Endothelial cell of umbilical vein (primary cell): ENCODE results near the gene CNTLN.

Experiments
- CTCF ChIP-seq, 2 donors: IDR thresholded peaks; 1 replicate in 1 of 2; 2 replicates in 1 of 2; pipeline ENCODE4 v1.5.1; 2011; ENCODE audit warnings: low read length in 2 of 2, mild to moderate bottlenecking in 2 of 2, moderate library complexity in 2 of 2, control low read depth in 1 of 2, inconsistent platforms in 1 of 2, low read depth in 1 of 2; ENCODE audit not compliant: insufficient read depth in 1 of 2; ENCODE audit errors: extremely low read depth in 1 of 2
- EZH2 ChIP-seq: IDR thresholded peaks from 2 replicates; pipeline ENCODE4 v1.6.1; 2012; ENCODE audit warnings: borderline replicate concordance, low read depth, mild to moderate bottlenecking, moderate library complexity, low read length, inconsistent platforms; ENCODE audit not compliant: severe bottlenecking
- JUN ChIP-seq: IDR thresholded peaks from 2 replicates; pipeline ENCODE4 v1.6.1; 2011; ENCODE audit warnings: borderline replicate concordance, low read depth; ENCODE audit not compliant: insufficient read length, insufficient read depth
- MYC ChIP-seq: IDR thresholded peaks from one replicate; pipeline ENCODE4 v1.6.1; 2011; ENCODE audit warnings: mild to moderate bottlenecking, low read depth, low read length
- POLR2A ChIP-seq: IDR thresholded peaks from 2 replicates; pipeline ENCODE4 v1.6.1; 2012; ENCODE audit warnings: low read depth, mild to moderate bottlenecking, control low read depth, low read length
- POLR2AphosphoS5 ChIP-seq: IDR thresholded peaks from 2 replicates; pipeline ENCODE4 v1.6.1; 2012; ENCODE audit warnings: low read depth, mild to moderate bottlenecking, control low read depth, low read length, moderate library complexity; ENCODE audit not compliant: insufficient read depth

GRCh38 chr9:17551023-17551422 is 416.2 kb downstream of the CNTLN start:
- no peak for TF ChIP-seq EZH2
- no peak for TF ChIP-seq JUN
- no peak for TF ChIP-seq MYC
- TF ChIP-seq CTCF (IDR thresholded peaks at IDR 0.05; ENCODE audit: extremely low read depth in 1 of 2, insufficient read depth in 1 of 2, low read depth in 1 of 2, low read length in 2 of 2), result no peak
- TF ChIP-seq POLR2AphosphoS5, result no peak
- TF ChIP-seq POLR2A, result no peak
